GM12873 (cell line): ENCODE results near the gene CHST8.

Source experiments
- TF ChIP-seq, protein P1 (sequence below): IDR thresholded peaks from 2 replicates; pipeline ENCODE4 v1.5.1; 2012; ENCODE audit warnings: low read depth, mild to moderate bottlenecking, moderate library complexity, low read length, control low read depth; ENCODE audit not compliant: insufficient read depth; ENCODE audit errors: missing control alignments

CHST8 gene

DNA sequence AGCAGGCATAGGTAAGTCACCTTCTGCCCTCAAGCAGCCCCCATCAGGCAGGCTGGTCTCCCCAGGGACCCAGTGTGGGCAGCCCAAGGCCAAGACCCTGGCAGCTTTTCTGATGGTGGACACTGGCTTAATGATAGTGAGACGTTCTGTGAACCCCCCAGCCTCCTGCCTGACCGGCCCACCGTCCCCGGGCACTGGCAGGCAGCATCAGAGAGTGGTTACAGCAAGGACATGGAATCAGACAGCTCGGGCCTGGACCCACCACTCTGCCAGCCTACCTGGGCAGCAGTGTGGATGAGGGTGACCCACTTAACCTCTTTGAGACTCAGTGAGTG is 129.7 kb downstream of the CHST8 start:
- TF ChIP-seq, protein P1, sequence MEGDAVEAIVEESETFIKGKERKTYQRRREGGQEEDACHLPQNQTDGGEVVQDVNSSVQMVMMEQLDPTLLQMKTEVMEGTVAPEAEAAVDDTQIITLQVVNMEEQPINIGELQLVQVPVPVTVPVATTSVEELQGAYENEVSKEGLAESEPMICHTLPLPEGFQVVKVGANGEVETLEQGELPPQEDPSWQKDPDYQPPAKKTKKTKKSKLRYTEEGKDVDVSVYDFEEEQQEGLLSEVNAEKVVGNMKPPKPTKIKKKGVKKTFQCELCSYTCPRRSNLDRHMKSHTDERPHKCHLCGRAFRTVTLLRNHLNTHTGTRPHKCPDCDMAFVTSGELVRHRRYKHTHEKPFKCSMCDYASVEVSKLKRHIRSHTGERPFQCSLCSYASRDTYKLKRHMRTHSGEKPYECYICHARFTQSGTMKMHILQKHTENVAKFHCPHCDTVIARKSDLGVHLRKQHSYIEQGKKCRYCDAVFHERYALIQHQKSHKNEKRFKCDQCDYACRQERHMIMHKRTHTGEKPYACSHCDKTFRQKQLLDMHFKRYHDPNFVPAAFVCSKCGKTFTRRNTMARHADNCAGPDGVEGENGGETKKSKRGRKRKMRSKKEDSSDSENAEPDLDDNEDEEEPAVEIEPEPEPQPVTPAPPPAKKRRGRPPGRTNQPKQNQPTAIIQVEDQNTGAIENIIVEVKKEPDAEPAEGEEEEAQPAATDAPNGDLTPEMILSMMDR, result no peak

DNA sequence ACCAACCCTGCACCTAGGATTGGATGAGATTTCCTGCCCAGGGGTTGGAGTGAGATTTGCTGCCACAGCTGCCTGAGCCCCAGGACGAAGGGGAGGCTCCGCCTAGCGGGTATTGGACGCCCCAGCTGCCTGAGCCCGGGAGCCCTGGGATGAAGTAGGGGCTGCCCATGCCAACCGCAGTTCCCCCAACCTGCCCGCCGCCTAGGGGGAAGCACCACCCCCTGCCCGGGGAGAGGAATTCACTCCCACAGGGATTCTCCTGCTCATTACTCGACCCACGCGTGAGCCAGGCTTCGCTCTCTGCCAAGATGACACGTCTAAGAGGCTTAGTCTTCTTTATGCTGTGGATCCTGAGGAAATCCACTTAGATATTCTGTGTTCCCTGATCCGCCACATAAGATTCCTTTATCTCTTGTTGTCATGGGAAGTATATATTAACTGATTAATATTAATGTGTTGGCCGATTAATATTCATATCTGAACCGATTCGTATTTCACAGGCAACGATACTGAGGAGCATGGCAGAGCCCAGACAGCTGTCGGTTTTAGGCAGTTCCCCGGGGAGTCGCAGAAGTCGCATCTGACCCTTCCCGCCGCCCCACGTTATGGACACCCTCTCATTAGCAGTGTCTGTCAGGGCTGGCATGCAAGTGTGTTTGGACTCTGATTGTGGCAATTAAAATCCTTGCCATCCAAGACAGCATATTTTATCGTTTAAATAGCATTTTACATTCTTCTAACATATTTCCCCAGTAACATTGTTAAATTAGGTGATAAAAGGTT is 130.5 kb downstream of the CHST8 start:
- TF ChIP-seq, protein P1, result no peak

DNA sequence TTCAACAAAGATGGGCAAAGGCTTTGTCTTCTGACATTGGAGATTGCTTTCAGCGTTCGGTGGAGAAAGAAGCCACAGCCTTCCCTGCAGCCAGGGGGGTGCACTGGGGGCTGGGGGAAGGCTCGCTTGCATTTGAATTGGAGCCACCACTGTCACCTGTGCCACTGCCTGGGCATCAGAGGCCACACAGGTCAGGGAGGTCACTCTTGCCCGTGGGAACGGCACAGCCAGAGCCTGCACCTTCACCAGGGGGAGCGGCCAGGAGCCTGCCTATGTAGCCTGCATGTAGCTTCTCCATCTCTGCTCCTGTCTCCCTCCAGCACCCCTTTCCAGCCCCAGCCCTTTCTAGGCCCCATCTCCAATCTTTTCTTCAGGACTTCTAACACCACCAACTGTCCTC is 131.2 kb downstream of the CHST8 start:
- TF ChIP-seq, protein P1, result no peak

DNA sequence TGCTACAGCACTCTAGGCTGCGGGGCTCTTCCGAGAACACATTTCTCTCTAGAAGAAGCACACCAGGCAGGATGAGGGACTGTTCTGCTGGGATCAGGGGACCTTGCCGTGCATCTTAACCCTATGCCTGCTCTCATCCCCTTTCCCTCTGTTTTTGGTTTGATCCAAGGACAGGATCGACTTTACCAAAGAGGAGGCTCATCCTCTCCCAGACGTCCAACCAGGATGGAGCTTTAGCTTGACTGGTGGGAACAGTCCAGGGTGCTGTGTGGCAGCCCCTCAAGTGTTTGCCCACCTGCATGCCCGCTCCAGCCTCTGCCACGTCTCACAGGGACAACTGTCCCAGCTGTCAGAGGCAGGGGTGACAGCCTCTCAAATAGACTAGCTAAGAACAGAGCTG is 132.6 kb downstream of the CHST8 start:
- TF ChIP-seq, protein P1, result no peak

DNA sequence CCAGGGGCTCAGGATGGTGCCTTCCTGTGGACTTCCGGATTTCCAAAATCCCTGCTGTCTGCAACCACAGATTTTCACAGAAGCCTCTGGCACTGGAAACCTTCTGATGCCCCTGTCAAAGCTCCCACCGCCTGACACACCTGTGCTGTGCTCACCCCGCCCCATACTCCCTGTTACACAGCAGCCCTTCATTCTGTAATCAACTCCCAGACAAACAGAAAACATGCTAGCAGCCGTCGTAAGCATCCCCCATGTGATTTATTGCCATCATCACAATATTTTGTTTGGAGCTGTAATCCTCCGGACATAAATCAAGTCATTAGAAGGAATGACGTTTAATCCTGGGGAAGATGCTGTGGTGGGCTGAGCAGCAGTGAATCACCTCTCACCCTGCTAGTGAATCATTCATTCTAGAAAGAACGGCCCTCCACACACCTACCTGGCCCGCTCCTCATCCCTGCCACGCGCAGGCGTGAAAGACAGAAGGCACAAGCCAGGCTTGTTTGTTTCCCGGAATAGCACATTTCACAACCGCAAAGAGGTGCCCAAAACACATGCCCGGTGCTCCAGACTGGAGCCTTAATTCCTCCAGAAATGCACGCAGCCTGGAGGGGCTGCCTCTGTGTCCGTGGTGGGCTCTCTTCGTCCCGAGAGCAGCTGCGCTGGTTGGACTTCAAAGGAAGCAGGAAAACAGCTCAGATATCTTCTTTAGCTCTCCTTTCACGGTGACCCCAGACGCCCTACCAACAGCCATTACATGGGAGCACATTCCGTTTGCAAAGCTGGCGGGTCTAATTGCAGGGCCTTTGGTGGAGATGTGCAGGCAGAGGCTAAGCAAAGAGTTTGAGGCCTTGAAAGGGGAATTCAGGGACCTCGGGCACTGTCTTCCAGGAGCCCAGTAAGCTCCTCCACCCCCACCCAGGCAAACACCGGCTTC is 133.6 kb downstream of the CHST8 start:
- TF ChIP-seq, protein P1, result no peak

DNA sequence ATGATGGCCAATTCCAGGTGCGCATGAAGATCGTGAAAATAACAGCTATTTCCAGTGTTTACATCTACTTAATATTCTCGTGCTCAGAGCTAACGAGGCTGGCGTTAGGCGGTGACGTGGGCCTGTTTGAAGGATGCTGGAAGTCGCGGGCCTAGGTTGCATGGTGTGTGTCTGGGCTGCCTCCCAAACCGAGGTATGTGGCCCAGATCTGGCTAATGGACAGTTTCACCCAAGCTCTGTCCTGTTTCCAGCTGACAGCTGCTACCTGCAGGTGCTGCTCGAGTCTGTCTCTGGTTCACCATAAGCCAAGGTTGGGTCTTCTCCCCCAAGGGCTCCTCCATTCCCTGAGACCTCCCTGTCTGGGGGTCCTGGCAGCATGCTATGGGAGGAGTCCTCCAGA is 134.4 kb downstream of the CHST8 start:
- TF ChIP-seq, protein P1, result no peak

DNA sequence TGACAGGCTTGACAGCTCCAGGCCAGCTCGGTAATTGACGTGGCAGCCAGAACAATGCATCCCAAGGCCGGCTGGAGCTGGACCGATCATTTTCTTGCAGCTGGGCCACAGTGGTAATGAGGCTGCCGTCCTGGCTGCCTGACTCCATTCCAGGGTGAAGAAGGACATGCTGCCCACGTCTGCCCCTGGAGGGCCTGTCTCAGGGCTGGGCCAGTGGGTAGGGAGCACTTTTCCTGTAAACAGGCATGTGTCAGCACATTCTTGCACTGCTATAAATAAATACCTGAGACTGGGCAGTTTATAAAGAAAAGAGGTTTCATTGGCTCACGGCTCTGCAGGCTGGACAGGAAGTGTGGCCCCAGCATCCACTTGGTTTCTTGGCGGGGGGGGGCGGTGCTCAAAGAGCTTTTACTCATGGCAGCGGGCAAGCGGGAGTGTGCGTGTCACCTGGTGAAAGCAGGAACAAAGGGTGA is 136.8 kb downstream of the CHST8 start:
- TF ChIP-seq, protein P1, result no peak
